Activated T-helper 1 cell treated with anti-CD3 and anti-CD28 coated beads, Interleukin-2, amount 50 U/mL, for 16 hours (primary cell): ENCODE measurements around the gene DDX21.
"Not testable (repeated sequence)": the region's sequence is repeated elsewhere in the genome, so short reads cannot be mapped to it uniquely, and the experiment has no call there.

Experiments used
- DNase-seq, 2 donors: peaks; one replicate each; pipeline ENCODE4 v3.0.0-alpha.2; 2020; ENCODE audit warnings: low read depth in 1 of 2, low spot score in 1 of 2

Gene DDX21

DNA sequence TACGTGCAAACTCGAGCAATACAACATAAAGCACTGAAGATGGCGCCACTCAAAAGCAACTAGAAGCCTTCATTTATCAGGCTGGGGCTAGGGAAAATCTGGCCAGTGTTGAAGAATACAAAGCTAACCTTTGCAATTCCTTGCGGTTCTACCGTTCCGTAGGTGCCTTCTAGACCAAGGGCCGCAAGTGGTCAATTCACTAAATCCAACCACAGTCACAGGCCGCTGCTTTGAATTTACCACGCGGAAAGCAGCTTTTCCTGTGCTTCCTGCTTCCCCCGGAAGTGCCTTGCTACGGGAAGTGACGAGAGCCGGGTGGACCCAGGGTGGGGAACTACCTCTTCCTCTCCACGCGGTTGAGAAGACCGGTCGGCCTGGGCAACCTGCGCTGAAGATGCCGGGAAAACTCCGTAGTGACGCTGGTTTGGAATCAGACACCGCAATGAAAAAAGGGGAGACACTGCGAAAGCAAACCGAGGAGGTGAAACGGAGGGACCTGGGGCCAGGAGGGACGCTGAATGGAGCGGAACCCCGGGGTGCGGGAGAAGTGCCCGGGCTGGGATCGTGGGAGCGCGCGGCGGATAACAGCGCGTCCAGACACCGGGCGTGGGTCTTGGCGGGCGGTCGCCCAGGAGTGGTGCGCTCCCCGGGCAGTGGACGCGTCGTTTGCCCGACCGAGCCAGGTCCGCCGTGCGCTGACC lies at the start of gene DDX21:
DDX21 (plus strand) TSS at position 339 of the 701 bp plus-strand sequence; CDS start at position 395, 56 bp downstream.
- peak; percentile 71 to 81 for DNase-seq

DNA sequence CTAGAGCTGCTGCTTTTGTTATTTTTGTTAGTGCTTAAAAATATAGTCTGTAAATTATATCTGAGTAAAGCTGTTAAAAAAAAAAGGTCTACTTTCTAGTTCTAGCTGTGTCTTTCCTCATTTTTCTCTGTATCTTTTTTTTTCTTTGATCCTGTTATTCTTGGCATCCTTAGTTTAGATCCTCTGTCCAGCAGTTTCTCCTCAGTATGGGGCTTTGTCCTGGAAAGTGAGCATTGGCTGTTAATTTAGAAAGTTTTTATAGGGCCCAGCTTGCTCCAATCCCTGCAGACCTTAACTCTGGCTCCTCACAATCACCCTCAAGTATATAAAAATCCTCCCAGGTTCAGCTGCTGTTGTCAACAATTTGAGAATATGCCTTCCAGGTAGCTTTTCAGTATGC lies 31.4 kb upstream of the DDX21 start:
- DNase-seq, result no peak

DNA sequence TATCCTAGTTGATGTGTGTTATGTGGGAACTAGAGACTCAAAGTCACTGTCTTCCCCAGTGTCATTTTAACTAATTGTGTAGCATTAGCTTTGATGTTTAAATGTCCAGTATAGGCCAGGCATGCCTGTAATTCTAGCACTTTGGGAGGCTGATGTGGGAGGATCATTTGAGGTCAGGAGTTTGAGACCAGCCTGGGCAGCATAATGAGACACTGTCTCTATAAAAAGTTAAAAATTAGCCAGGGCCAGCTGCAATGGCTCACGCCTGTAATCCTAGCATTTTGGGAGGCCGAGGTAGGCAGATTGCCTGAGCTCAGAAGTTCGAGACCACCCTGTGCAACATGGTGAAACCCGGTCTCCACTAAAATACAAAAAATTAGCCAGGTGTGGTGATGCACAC lies 30.5 kb upstream of the DDX21 start:
- DNase-seq, result no peak

DNA sequence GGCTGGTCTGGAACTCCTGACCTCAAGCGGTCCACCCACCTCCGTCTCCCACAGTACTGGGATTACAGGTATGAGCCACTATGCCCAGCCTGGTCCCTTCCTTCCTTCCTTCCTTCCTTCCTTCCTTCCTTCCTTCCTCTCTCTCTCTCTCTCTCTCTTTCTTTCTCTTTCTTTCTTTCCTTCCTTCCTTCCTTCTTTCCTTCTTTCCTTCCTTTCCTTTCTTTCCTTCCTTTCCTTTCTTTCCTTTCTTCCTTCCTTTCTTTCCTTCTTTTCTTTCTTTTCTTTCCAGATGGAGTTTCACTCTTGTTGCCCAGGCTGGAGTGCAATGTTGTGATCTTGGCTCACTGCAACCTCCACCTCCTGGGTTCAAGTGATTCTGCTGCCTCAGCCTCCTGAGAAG lies 26.8 kb upstream of the DDX21 start:
- DNase-seq, result not testable (repeated sequence)

DNA sequence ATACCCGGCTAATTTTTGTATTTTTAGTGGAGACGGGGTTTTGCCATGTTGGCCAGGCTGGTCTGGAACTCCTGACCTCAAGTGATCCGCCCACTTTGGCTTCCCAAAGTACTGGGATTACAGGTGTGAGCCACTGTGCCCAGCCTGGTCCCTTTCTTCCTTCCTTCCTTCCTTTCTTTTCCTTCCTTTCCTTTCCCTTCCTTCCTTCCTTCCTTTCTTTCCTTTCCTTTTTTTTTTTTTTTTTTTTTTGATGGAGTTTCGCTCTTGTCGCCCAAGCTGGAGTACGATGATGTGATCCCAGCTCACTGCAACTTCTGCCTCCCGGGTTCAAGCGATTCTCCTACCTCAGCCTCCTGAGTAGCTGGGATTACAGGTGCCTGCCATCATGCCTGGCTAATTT lies 26.1 kb upstream of the DDX21 start:
- DNase-seq, result not testable (repeated sequence)

DNA sequence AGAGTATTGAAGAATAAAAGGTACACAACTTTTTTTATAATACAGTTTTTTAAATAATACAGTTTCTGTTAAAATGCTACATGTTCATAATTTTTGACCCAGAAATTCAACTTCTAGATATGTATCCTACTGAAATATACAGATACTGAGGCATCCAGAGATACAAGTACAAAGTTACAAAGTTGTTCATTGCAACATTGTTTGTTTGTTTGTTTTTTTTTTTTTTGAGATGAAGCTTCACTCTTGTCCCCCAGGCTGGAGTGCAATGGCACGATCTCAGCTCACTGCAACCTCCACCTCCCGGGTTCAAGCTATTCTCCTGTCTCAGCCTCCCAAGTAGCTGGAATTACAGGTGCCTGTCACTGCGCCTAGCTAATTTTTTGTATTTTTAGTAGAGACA lies 23.1 kb upstream of the DDX21 start:
- not testable (repeated sequence) for DNase-seq

DNA sequence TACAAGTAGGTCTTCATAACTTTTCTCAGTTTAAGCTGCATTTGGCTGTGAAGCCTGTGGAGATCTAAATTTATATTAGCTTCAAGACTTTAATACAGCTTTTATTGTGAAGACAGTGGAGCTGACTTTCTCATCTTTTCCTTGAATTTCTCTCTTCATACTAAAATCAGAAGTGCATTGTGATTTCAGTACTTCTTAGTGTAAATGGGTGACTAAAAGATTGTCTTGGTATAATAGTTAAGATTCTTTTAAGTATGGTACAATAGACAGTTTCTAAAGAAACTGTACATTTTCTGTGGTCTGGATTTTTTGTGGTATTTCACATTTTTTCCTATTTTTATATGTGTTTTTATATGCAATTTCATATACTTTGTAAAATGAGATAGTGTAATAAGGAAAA lies 21.0 kb upstream of the DDX21 start:
- no peak for DNase-seq

DNA sequence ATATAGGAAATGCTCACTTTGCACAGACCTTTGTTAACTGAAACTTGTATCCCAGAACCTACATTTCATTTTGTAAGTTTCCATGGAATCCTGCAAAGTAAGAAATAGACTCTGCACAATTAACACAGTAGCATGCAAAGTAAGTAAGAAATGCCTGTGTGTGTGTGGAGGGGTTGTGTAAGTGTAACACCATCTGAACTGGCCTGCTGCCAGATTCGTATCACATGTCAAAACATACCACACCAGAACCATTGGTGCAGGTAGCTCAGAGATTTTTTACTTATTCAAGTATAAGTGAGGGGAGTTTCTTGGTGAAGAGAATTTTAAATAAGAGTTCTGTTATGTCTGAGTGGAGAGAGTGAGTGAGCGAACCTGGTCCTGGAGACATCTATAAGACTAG lies 17.9 kb upstream of the DDX21 start:
- no peak for DNase-seq

DNA sequence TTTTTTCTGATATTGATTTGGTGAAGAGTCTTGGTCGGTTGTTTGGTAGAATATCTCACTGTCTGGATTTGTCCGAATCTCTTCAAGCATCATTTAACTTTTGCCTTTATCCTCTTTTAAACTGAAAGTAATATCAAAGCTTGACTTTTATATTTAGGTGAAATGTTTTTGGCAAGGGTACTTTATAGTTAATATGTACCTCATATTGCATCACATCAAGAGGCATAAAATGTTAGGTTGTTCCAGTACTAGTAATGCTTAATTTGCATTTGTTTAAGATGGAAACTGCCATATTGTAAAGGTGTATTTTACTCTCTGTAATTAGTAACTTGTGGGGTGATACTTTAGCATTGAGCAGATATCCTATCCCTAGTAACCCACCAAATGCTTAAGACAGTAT lies 17.1 kb upstream of the DDX21 start:
- DNase-seq, result no peak

DNA sequence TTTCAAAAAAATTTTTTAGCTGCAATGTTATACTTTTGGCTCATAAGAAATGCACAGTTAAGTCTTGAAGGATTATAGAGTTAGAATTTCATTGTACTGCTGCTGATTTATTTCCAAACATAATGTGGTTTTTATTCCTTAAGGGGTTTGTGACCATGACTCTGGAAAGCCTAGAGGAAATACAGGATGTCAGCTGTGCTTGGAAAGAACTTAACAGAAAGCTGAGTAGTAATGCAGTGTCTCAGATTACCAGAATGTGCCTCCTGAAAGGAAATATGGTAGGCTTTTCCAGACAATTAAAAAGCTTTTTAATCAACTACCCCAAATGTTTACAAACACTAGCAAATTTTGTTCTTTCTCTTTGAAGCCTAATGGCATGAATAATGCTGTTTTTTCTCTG lies 15.1 kb upstream of the DDX21 start:
- DNase-seq, result not testable (repeated sequence)

DNA sequence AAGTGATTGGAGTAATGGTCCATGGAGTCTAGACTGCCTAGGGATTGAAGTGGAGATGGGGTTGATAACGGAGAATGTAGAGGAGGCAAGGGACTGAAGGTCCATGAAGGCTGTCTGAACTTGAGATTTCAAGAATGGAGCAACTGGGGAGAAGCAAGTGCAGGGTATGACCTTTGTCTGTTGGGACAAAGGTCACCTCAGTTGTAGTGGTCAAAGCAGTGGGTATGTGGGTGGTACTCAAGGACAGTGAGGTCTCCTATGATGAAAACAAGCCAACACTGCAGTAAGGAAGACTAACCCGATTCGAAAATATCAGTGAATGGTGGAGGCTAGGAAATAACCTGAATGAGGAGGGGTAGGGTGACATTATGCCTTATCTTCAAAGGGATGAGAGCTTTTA lies 5.4 kb upstream of the DDX21 start:
- DNase-seq, result no peak

DNA sequence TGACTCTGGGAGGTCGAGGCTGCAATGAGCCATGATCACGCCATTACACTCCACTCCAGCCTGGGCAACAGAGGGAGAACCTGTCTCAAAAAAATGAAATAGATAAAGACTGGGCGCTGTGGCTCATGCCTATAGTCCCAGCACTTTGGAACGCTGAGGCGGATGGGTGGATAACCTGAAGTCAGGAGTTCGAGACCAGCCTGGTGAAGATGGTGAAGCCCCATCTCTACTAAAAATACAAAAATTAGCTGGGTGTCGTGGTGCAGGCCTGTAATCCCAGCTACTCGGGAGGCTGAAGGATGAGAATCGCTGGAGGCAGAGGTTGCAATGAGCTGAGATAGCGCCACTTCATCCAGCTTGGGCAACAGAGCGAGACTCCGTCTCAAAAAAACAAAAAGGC lies 1.1 kb upstream of the DDX21 start:
- no peak for DNase-seq

DNA sequence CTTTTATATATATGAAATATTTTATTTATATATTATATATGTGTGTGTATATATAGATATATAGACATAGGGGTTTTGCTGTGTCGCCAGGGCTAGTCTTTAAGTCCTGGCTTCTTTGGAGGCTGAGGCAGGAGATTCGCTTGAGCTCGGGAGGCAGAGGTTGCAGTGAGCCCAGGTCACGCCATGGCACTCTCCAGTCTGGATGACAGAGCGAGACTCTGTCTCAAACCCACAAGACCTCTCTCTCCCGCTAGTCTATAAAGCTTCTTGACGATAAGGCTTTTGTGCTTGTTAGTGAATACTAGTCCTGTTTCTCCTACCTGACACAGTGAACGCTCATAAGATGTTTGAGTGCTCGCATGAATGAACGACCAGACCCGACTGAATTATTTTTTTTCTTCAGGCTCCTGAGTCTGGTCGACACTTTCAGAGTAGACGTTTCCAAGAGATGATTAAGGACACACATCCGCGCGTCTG lies 577 bp upstream of the DDX21 start:
- peak in 1 of 2 donors; percentile 4 for DNase-seq

DNA sequence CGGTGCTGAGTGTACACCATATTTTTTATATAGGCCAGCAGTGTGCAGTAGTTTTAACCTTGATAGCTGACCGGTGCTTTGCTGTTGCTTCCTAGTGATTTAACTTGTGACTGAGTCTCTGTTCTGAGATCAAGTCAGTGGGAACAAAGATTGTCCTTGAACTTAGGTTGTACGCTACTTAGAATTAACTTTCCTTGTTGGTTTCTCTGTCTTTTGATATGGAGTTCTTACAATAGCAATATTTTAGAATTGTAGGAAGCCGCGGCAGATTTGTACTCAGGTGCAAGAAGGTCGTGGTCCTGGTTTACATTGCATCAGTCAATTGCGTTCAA lies 1.3 kb downstream of the DDX21 start:
- DNase-seq, result no peak

DNA sequence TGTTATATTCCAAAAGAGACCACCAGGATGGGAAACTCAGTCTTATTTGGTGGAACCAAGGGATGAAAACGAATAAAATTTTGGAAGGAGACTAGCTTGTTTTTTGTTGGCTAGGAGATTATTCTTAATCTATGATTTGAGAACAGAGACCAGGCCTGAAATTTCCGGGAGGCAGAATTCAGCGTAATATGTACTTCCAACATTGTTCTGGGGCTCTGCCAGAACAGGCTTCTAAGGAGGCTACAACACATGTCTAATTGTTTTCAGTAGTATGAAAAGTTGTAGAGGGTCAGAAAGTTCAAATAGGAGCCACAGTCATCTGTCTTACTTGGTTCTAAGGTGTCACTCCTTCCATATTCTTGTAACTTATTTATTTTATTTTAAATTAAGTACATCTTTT lies 1.7 kb downstream of the DDX21 start:
- no peak for DNase-seq

DNA sequence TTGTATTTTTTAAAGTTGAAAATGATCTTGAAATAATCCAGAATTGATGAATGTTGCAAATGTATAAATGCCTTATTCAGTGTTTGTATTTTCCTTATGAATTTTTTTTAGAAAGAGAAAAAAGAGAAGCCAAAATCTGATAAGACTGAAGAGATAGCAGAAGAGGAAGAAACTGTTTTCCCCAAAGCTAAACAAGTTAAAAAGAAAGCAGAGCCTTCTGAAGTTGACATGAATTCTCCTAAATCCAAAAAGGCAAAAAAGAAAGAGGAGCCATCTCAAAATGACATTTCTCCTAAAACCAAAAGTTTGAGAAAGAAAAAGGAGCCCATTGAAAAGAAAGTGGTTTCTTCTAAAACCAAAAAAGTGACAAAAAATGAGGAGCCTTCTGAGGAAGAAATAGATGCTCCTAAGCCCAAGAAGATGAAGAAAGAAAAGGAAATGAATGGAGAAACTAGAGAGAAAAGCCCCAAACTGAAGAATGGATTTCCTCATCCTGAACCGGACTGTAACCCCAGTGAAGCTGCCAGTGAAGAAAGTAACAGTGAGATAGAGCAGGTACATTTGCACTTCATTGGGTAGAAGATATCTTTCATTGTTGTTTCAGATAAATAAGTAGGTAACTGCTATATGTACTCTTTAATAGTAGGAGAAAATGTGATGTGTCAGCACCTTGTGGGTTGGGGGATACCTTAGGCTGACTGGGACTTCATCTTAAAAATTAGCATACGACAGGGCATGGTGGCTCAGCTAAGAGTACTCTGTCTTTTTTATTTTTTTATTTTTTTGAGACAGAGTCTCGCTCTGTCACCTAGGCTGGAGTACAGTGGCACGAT lies 3.9 kb downstream of the DDX21 start:
- DNase-seq, result no peak

DNA sequence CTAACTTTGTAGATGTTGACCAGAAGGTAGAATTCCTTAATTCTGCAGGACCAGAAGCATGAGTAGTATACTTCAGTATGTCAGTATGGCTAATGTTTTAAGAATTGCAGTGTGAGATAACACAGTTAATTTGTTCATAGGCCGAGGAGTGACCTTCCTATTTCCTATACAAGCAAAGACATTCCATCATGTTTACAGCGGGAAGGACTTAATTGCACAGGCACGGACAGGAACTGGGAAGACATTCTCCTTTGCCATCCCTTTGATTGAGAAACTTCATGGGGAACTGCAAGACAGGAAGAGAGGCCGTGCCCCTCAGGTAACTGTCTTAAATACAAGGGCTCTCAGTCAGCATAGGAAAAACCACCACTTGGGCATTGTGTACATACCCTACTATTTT lies 7.2 kb downstream of the DDX21 start:
- no peak for DNase-seq

DNA sequence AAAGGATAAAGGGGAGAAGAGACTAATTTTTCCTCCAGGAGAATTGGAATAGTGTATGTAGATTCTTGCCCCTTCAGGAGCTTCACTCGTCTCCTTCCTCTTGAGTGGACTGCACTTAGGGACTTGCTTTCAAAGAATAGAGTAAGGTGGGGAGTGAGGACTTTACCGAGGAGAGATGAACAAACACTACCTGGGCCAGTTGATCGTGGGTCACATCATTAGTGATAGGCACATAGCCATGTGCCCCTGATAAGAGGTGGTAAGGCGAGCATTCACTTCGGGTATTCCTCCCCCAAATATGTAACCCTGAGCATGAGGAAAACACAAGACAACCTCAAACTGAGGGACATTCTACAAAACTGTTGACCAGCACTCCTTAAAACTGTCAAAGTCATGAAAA lies 18.0 kb downstream of the DDX21 start:
- DNase-seq, result no peak

DNA sequence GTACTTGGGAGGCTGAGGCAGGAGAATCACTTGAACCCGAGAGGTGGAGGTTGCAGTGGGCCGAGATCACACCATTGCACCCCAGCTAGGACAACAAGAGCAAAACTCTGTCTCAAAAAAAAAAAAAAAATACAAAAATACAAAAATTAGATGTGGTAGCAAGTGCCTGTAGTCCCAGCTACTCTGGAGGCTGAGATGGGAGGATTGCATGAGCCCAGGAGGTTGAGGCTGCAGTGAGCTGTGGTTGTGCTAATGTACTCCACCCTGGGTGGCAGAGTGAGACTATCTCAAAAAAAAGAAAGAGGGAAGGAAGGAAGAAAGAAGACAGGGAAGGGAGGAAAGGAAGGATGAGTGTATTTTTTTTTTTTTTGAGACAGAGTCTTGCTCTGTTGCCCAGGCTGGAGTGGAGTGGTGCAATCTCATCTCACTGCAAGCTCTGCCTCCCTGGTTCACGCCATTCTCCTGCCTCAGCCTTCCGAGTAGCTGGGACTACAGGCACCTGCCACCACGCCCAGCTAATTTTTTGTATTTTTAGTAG lies 20.0 kb downstream of the DDX21 start:
- not testable (repeated sequence) for DNase-seq

DNA sequence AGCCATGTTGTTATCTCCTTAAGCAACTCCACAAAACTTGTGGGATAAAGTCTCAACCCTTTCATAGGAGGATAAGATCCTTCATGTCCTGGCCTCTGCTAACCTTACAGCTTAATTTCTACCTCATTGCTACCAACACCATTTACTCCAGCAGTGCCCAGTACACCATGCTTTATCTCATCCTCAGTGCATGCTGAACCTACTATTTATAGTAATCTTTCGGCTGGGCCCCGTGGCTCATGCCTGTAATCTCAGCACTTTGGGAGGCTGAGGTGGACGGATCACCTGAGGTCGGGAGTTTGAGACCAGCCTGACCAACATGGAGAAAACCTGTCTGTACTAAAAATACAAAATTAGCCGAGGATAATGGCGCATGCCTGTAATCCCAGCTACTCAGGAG lies 23.8 kb downstream of the DDX21 start:
- not testable (repeated sequence) for DNase-seq

DNA sequence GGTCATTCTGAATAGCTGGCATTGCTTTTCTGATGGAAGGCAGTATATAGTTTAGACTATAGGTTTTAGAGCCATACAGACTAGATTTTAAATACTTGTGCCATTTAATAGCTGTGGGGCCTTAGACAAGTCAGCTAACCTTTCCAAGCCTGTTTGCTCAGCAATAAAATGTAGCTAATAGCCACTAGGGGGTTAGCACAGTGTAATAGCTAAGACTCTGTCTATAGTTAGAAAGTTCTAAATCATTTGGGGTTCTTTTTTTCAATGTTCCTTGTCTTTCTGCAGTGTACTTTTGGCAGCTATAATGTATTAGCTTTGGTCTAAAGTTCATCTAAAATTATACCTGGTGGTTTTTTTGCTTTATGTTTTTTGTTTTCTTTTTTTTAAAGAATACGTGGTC lies 25.1 kb downstream of the DDX21 start:
- DNase-seq, result no peak

DNA sequence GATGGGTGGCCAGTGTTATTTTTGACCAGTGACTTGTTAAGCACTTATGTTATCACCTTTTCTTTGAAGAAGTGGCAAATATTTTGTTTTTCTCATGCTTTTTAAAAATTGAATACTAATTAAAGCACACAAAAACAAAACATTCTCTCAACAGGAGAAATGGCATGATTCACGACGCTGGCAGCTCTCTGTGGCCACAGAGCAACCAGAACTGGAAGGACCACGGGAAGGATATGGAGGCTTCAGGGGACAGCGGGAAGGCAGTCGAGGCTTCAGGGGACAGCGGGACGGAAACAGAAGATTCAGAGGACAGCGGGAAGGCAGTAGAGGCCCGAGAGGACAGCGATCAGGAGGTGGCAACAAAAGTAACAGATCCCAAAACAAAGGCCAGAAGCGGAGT lies 26.4 kb downstream of the DDX21 start:
- no peak for DNase-seq
